IPS DF 19.7 (cell line): Measurements from ENCODE around the gene PABPC4L.
"Not testable (repeated sequence)": the region's sequence is repeated elsewhere in the genome, so short reads cannot be mapped to it uniquely, and the experiment has no call there.

Experiments used
- DNase-seq: peaks from one replicate; pipeline ENCODE4 v3.0.0-alpha.2; 2013; ENCODE audit warnings: low read depth, low spot score

PABPC4L gene

GRCh38 chr4:134201216-134202161 is at the start of gene PABPC4L:
TSS of gene PABPC4L (minus strand) at chr4:134201789. CDS start at chr4:134201019, 770 bp downstream.
- DNase-seq = no peak

GRCh38 chr4:134251322-134251721 is 49.7 kb upstream of the PABPC4L start:
- DNase-seq = no peak

DNA sequence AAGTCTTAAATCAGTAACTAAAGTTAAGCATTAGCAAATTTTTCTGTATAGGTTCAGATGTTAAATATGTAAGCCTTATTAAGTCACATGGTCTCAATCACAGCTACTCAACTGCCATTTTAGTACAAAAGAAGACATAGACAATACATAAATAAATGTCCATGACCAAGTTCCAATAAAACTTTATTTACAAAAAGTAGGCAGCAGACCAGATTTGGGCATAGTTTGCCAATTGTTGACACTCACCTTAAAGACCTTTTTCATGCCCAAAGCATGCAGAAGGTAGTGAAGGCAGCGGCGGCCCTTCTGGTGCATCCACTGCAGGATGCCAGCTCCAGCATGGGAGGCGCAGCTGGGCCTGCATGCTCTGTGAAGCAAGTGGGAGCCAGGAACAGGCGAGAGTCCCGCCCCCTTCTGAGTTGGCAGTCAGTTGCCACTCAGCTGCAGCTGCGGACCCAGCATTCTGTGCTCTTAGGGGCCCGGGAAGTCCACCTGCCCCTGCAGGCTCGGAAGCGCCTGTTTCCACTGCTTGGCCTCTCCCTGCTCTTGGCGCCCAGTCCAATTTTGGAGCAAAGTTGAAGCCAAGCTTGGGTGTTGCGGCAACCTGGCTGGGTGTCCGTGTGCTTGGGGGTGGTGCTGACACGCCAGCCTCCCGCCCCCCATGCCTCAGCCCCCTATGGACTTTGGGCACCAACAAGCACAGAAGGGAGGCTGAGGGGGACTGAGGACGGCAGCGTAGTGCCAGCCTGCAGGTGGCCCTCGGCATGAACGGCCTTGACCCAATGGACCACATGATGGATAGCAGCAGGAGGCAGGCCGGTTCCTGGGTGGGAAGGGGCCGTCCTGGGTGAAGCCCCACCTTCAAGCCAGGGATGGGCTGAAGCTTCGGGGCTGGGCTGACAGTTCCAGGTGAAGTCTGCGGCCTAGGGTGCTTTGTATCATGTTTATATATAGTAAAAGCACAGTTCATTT is 42.4 kb upstream of the PABPC4L start:
- DNase-seq = no peak

- DNase-seq = no peak
Observed at GRCh38 chr4:134219043-134219442, 17.5 kb upstream of the PABPC4L start.

- no peak for DNase-seq
Observed at GRCh38 chr4:134216411-134216810, 14.8 kb upstream of the PABPC4L start.

DNA sequence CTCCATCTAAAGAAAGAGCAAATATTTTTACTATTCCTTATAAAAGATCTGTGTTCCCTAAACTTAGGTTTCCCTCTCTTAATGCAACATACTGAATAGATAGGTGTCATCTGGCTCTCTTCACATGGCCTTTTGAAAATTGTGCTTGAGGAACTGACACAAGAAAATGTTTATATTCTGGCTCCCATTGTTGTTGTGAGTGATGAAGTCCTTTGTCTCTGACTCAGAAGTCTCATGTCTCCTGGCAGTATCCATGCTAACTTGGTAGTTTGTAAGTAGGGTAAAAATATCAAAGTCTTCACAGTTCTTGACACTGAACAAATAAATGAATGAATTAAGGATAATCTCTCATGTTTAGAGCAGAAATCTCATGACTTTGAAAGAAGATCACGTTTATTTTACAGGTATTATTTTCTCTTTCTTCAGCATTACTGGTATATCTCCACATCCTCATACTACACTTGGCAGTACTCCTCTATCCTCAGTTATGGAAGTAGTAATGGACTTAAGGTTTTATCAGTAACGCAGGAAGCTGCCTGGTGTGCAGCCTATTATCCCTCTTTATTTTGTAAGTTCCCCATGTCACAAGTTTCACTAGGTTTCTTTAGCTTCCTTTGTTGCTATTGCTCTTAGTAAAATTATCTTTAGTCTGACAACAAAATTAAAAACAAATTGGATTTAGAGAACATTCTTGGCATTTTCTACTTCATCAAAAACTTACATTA is 14.2 kb upstream of the PABPC4L start:
- no peak for DNase-seq

DNA sequence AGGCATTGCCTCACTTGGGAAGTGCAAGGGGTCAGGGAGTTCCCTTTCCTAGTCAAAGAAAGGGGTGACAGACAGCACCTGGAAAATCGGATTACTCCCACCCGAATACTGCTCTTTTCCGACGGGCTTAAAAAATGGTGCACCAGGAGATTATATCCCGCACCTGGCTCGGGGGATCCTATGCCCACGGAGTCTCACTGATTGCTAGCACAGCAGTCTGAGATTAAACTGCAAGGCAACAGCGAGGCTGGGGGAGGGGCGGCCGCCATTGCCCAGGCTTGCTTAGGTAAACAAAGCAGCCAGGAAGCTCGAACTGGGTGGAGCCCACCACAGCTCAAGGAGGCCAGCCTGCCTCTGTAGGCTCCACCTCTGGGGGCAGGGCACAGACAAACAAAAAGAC is 6.4 kb upstream of the PABPC4L start:
- not testable (repeated sequence) for DNase-seq

DNA sequence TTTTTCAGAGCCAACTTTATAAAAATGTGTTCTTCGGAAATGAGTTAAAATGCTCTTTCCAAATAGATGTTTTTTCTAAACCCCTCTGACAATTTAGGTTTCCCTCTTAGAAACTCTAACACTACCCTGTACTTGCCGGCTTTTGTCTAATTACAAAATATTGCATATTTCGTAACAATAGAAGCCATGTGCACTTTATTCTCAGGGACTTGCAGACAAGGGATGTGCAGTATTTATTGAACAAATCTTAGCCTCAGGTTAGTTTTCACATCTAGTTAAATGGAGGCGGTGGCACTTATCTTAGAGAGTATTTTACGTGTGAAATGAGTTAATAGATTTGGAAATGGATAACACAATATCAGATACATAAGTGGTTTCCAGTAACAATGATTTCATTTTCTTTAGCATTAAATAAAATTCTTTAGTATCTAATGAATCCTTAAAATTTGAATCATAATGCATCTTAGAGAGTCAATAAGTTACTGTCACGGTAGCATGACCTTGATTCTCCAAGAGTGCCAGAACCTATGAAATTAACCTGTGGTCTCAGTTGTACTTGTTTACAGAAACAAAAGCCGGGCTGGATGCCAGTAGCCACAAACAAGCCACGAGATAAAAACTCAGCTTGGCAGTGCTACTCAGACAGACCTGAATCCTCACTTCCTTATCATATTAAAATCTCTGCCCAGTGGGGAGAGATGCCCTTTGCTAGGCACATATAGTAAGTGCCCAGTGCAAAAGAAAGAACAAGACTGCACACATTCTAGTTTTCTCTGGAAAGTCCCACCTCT is 772 bp upstream of the PABPC4L start:
- no peak for DNase-seq

GRCh38 chr4:134200811-134201215 is 776 bp downstream of the PABPC4L start:
- DNase-seq = no peak

DNA sequence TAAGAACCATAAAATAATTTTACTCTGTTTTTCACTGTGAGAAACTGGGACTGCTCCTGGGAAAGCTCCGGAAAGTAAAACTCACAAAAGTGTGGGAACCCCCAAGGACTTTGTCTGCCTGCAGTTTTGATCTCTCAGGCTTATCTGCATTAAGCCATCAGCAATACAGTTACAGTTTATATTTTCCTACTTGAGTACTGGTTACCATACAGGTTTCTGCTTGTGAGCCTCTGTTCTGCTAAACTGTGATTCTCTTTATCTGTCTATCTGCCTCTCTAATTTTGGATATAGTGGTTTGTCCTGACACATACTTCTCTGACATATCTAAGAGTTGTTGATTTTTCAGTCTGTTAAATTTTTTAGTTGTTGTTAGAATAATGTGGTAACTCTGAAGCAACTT is 11.6 kb downstream of the PABPC4L start:
- no peak for DNase-seq

DNA sequence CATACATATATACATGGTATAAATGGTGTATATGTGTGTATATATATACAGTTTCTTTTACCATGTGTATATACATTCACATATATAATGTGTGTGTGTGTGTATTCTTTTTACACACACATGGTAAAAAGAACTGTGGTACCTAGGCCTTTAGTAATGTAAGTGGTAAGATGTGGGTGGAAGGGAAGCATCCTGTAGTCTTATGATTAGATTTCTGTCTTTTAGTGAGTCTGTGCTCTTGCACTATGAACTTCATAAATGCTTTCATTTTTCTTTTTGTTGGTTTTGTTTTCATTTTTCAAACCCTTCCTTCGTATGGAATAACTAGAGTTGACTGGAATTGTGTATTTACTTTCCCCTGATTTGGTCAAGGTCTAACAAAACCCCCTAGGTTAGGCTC is 12.1 kb downstream of the PABPC4L start:
- DNase-seq = no peak

GRCh38 chr4:134178706-134179105 is 22.9 kb downstream of the PABPC4L start:
- DNase-seq = no peak

- DNase-seq = no peak
Observed at GRCh38 chr4:134174271-134174670, 27.3 kb downstream of the PABPC4L start.

DNA sequence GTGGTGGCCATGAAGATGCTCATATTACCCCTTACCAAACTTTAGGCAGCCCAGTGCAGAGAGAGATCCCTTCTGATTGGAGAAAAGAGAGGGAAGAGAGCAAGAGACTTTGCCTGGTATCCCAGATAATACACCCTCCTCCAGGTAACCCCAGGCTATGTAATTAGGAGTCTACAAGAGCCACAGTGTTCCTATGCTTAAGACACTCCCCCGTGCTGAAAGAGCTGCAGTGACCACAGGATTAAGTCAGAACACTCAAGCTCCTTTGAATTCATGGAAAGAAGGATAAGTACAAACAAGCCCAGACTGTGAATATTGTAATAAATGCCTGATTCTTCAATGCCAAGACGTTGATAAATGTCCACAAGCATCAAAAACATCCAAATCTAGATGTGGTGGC is 41.4 kb downstream of the PABPC4L start:
- no peak for DNase-seq

GRCh38 chr4:134154097-134154496 is 47.5 kb downstream of the PABPC4L start:
- DNase-seq = no peak

GRCh38 chr4:134147941-134148340 is 53.6 kb downstream of the PABPC4L start:
- no peak for DNase-seq
